Liver (tissue), 9 donors: ENCODE results near the gene COL7A1. TPM values are rescaled to one million over a fixed set of nuclear protein-coding genes. Genes with fewer than 3 reads are reported as not detected.

ENCODE experiments used
- DNase-seq: peaks from one replicate; pipeline ENCODE4 v3.0.0-alpha.2; 2017; ENCODE audit warnings: low spot score
- H3K27ac ChIP-seq, 2 donors: one replicate each; pipeline ENCODE4 v1.7.0; 2013; ENCODE audit warnings: inconsistent platforms in 2 of 2, low read length in 2 of 2, control low read depth in 1 of 2, low read depth in 1 of 2, mild to moderate bottlenecking in 1 of 2
- H3K27me3 ChIP-seq, 4 donors: one replicate each; pipeline versions ENCODE4 v1.6.1 to v1.7.0; 2013; ENCODE audit warnings: low read length in 3 of 4, inconsistent platforms in 1 of 4, mild to moderate bottlenecking in 1 of 4, moderate library complexity in 1 of 4; ENCODE audit not compliant: control insufficient read depth in 4 of 4, insufficient read depth in 4 of 4
- H3K36me3 ChIP-seq, 4 donors: one replicate each; pipeline versions ENCODE4 v1.6.1 to v1.7.0; 2013; ENCODE audit warnings: low read length in 3 of 4, mild to moderate bottlenecking in 3 of 4, low read depth in 1 of 4, moderate library complexity in 1 of 4; ENCODE audit not compliant: control insufficient read depth in 4 of 4, insufficient read depth in 3 of 4
- H3K4me1 ChIP-seq, 4 donors: one replicate each; pipeline versions ENCODE4 v1.6.1 to v1.7.0; 2013; ENCODE audit warnings: low read length in 3 of 4, mild to moderate bottlenecking in 3 of 4, moderate library complexity in 1 of 4; ENCODE audit not compliant: control insufficient read depth in 4 of 4, insufficient read depth in 4 of 4
- H3K4me3 ChIP-seq, 3 donors: one replicate each; pipeline versions ENCODE4 v1.6.1 to v1.7.0; 2013; ENCODE audit warnings: low read length in 3 of 3, control low read depth in 1 of 3, low read depth in 1 of 3, mild to moderate bottlenecking in 1 of 3
- H3K9ac ChIP-seq, 2 donors: one replicate each; pipeline ENCODE4 v1.7.0; 2013; ENCODE audit warnings: low read length in 2 of 2, mild to moderate bottlenecking in 2 of 2, moderate library complexity in 2 of 2, control low read depth in 1 of 2, low read depth in 1 of 2
- H3K9me3 ChIP-seq, 4 donors: one replicate each; pipeline versions ENCODE4 v1.6.1 to v1.7.0; 2013; ENCODE audit warnings: low read length in 3 of 4; ENCODE audit not compliant: control insufficient read depth in 4 of 4
- EGR1 ChIP-seq, 2 donors: IDR thresholded peaks; 2 replicates each; pipeline ENCODE4 v1.6.1; 2016 to 2018; ENCODE audit warnings: antibody characterized with exemption in 2 of 2, low read depth in 2 of 2
- FOXA1 ChIP-seq: IDR thresholded peaks from 2 replicates; pipeline ENCODE4 v1.6.1; 2016; ENCODE audit warnings: antibody characterized with exemption
- FOXA2 ChIP-seq: IDR thresholded peaks from 2 replicates; pipeline ENCODE4 v1.6.1; 2016; ENCODE audit warnings: antibody characterized with exemption
- GABPA ChIP-seq, 2 donors: IDR thresholded peaks in 1 of 2; conservative IDR thresholded peaks in 1 of 2; 2 replicates each; pipeline ENCODE4 v1.6.1; 2016; ENCODE audit warnings: antibody characterized with exemption in 2 of 2, mild to moderate bottlenecking in 1 of 2, moderate library complexity in 1 of 2
- HNF4A ChIP-seq, 2 donors: conservative IDR thresholded peaks; 2 replicates each; pipeline ENCODE4 v1.6.1; 2016; ENCODE audit warnings: antibody characterized with exemption in 2 of 2, mild to moderate bottlenecking in 2 of 2
- HNF4G ChIP-seq: IDR thresholded peaks from 2 replicates; pipeline ENCODE4 v1.6.1; 2016; ENCODE audit warnings: antibody characterized with exemption
- JUND ChIP-seq, 2 donors: IDR thresholded peaks; 2 replicates each; pipeline ENCODE4 v1.6.1; 2016; ENCODE audit warnings: antibody characterized with exemption in 2 of 2
- NR2F2 ChIP-seq: IDR thresholded peaks from 2 replicates; pipeline ENCODE4 v1.6.1; 2016; ENCODE audit warnings: antibody characterized with exemption
- RXRA ChIP-seq, 2 donors: IDR thresholded peaks; 2 replicates each; pipeline ENCODE4 v1.6.1; 2017 to 2018; ENCODE audit warnings: antibody characterized with exemption in 2 of 2, mild to moderate bottlenecking in 1 of 2
- SP1 ChIP-seq: IDR thresholded peaks from 2 replicates; pipeline ENCODE4 v1.6.1; 2018; ENCODE audit warnings: antibody characterized with exemption, mild to moderate bottlenecking
- TAF1 ChIP-seq: conservative IDR thresholded peaks from 2 replicates; pipeline ENCODE4 v1.6.1; 2016; ENCODE audit warnings: antibody characterized with exemption, mild to moderate bottlenecking
- YY1 ChIP-seq: IDR thresholded peaks from 2 replicates; pipeline ENCODE4 v1.6.1; 2016; ENCODE audit warnings: antibody characterized with exemption, mild to moderate bottlenecking
- WGBS: extraction: QIAGEN DNeasy Blood & Tissue Kit; methylation state at CpG from one replicate; pipeline ENCODE4 v1.1.7; 2013; 5-methylcytosine and 5-hydroxymethylcytosine counted together
- polyA plus RNA-seq, 2 donors: library from polyadenylated mRNA; stranded (reverse) in 1 of 2; unstranded in 1 of 2; fragments of 200-250 nt in 1 of 2; fragments of >200 nt in 1 of 2; fragmentation: Nextera tagmentation in 1 of 2; extraction: Ambion mirVana in 1 of 2; gene quantifications; one replicate each; pipeline versions ENCODE4 v1.2.1 to v1.2.3, GENCODE V29; 2013 to 2015
- total RNA-seq, 2 donors: library from RNA; depleted of rRNA; stranded (reverse); fragments of >200 nt; gene quantifications; one replicate each; pipeline ENCODE4 v1.2.3, GENCODE V29; 2014
- TF ChIP-seq, protein P1 (sequence below): IDR thresholded peaks from 2 replicates; pipeline ENCODE4 v1.6.1; 2016; ENCODE audit warnings: antibody characterized with exemption
- TF ChIP-seq, protein P2 (sequence below): IDR thresholded peaks from 2 replicates; pipeline ENCODE4 v1.6.1; 2016; ENCODE audit warnings: antibody characterized with exemption, mild to moderate bottlenecking
- TF ChIP-seq, protein P3 (sequence below): fragments of 150-350 bp; IDR thresholded peaks from 2 replicates; pipeline ENCODE4 v1.5.1; 2017; ENCODE audit warnings: improper control_type of control experiment, low read depth, low read length; ENCODE audit not compliant: missing input control
- TF ChIP-seq, protein P4 (sequence below): IDR thresholded peaks from 2 replicates; pipeline ENCODE4 v1.6.1; 2016; ENCODE audit warnings: antibody characterized with exemption
- donor health status: healthy.
- donor health status: healthy.
- donor health status: healthy.
- donor health status: healthy.
- donor health status: healthy.

Gene COL7A1
- total and polyA plus RNA-seq, 4 donors = 0.24 to 0.84 (median 0.40) TPM

DNA sequence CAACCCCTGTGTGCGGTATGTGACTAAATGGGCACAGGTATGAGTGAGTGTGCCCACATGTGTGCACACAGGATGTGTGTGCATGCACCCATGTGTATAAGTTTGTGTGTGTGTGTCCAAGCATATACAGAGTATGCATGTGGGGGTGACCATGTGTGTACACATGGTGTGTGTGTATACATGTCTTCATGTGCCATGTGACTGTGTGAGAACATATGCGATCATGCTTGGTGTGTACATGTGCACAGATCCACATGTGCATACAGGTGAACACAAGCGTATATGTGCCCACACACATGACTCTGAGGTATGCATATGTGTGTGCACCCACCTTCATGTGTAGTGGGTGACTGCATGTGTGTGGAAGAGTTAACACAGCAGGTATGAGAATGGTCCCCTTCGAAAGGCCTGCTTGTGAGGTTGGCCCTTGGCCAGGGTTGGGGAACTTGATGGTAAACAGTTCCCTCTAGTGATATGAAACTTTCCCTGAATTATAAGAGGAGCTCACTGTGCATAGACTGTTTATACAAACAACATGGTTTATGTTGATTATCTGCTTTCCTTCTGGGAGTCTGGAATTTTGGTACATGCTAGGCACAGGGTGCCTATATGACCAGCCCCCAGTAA lies 48.8 kb downstream of the COL7A1 start:
- no peak overlapping the region for H3K4me3 ChIP-seq
- no peaks in the 10 kb centered on the region for H3K4me1 ChIP-seq
- no peaks in the 10 kb centered on the region for H3K27me3 ChIP-seq
- DNase-seq = peak; percentile 32
- no peak overlapping the region for H3K9ac ChIP-seq
- no peaks in the 10 kb centered on the region for H3K36me3 ChIP-seq
- no peak for TF ChIP-seq JUND (IDR thresholded peaks at IDR 0.05)
- TF ChIP-seq, protein P1, sequence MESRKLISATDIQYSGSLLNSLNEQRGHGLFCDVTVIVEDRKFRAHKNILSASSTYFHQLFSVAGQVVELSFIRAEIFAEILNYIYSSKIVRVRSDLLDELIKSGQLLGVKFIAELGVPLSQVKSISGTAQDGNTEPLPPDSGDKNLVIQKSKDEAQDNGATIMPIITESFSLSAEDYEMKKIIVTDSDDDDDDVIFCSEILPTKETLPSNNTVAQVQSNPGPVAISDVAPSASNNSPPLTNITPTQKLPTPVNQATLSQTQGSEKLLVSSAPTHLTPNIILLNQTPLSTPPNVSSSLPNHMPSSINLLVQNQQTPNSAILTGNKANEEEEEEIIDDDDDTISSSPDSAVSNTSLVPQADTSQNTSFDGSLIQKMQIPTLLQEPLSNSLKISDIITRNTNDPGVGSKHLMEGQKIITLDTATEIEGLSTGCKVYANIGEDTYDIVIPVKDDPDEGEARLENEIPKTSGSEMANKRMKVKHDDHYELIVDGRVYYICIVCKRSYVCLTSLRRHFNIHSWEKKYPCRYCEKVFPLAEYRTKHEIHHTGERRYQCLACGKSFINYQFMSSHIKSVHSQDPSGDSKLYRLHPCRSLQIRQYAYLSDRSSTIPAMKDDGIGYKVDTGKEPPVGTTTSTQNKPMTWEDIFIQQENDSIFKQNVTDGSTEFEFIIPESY = no peak
- no peak for TF ChIP-seq HNF4A (conservative IDR thresholded peaks at IDR 0.05)
- TF ChIP-seq GABPA (IDR thresholded peaks at IDR 0.05 in 1 of 2, conservative IDR thresholded peaks at IDR 0.05 in 1 of 2) = no peak
- no peak for TF ChIP-seq FOXA1
- no peak for TF ChIP-seq RXRA (IDR thresholded peaks at IDR 0.05)
- no peak for TF ChIP-seq SP1
- no peak for TF ChIP-seq FOXA2
- TF ChIP-seq, protein P2, sequence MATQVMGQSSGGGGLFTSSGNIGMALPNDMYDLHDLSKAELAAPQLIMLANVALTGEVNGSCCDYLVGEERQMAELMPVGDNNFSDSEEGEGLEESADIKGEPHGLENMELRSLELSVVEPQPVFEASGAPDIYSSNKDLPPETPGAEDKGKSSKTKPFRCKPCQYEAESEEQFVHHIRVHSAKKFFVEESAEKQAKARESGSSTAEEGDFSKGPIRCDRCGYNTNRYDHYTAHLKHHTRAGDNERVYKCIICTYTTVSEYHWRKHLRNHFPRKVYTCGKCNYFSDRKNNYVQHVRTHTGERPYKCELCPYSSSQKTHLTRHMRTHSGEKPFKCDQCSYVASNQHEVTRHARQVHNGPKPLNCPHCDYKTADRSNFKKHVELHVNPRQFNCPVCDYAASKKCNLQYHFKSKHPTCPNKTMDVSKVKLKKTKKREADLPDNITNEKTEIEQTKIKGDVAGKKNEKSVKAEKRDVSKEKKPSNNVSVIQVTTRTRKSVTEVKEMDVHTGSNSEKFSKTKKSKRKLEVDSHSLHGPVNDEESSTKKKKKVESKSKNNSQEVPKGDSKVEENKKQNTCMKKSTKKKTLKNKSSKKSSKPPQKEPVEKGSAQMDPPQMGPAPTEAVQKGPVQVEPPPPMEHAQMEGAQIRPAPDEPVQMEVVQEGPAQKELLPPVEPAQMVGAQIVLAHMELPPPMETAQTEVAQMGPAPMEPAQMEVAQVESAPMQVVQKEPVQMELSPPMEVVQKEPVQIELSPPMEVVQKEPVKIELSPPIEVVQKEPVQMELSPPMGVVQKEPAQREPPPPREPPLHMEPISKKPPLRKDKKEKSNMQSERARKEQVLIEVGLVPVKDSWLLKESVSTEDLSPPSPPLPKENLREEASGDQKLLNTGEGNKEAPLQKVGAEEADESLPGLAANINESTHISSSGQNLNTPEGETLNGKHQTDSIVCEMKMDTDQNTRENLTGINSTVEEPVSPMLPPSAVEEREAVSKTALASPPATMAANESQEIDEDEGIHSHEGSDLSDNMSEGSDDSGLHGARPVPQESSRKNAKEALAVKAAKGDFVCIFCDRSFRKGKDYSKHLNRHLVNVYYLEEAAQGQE = no peak
- TF ChIP-seq NR2F2 = no peak
- TF ChIP-seq HNF4G = no peak
- no peak for TF ChIP-seq EGR1 (IDR thresholded peaks at IDR 0.05; ENCODE audit: low read depth in 2 of 2)
- TF ChIP-seq, protein P3, sequence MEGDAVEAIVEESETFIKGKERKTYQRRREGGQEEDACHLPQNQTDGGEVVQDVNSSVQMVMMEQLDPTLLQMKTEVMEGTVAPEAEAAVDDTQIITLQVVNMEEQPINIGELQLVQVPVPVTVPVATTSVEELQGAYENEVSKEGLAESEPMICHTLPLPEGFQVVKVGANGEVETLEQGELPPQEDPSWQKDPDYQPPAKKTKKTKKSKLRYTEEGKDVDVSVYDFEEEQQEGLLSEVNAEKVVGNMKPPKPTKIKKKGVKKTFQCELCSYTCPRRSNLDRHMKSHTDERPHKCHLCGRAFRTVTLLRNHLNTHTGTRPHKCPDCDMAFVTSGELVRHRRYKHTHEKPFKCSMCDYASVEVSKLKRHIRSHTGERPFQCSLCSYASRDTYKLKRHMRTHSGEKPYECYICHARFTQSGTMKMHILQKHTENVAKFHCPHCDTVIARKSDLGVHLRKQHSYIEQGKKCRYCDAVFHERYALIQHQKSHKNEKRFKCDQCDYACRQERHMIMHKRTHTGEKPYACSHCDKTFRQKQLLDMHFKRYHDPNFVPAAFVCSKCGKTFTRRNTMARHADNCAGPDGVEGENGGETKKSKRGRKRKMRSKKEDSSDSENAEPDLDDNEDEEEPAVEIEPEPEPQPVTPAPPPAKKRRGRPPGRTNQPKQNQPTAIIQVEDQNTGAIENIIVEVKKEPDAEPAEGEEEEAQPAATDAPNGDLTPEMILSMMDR = no peak
- TF ChIP-seq TAF1 = no peak
- no peak for TF ChIP-seq YY1
- WGBS = 76% methylated on average over 4 of the region's 4 CpGs
- no peak overlapping the region for H3K27ac ChIP-seq
- H3K9me3 ChIP-seq = no peaks in the 10 kb centered on the region

DNA sequence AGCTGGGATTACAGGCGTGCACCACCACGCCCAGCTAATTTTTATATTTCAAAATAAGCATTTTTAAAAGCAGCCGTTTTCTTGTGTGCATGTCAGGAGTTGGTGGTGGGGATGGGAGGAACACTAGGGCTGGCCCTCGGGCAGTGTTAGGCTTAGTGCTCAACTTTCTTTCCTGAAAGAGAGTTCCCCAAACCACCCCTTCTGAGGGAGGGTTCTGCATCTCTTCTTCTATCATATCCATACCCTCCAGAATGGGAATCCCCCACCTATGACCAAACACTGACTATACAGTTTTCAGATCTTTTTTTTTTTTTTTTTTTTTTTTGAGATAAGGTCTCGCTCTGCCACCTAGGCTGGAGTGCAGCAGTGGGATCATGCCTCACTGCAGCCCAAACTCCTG lies 51.0 kb downstream of the COL7A1 start:
- WGBS = 87% methylated on average over 5 of the region's 5 CpGs
- TF ChIP-seq TAF1 (no peak), SP1 (no peak), HNF4A (conservative IDR thresholded peaks at IDR 0.05) (no peak), GABPA (IDR thresholded peaks at IDR 0.05 in 1 of 2, conservative IDR thresholded peaks at IDR 0.05 in 1 of 2) (no peak), HNF4G (no peak), YY1 (no peak)
- TF ChIP-seq, protein P1 = no peak
- TF ChIP-seq, protein P4, sequence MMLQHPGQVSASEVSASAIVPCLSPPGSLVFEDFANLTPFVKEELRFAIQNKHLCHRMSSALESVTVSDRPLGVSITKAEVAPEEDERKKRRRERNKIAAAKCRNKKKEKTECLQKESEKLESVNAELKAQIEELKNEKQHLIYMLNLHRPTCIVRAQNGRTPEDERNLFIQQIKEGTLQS = no peak
- TF ChIP-seq, protein P2 = no peak

More for the DNA sequence above, 51.0 kb downstream of the COL7A1 start:
- Histone ChIP-seq H3K9me3 (no peaks in the 10 kb centered on the region), H3K27me3 (no peaks in the 10 kb centered on the region), H3K4me1 (no peaks in the 10 kb centered on the region), H3K4me3 (no peak overlapping the region), H3K27ac (no peak overlapping the region), H3K9ac (no peak overlapping the region), H3K36me3 (no peaks in the 10 kb centered on the region)
- no peak for DNase-seq
